ENCODE data around the gene UBALD2. TPM values are rescaled to one million over a fixed set of nuclear protein-coding genes. Genes with fewer than 3 reads are reported as not detected.

The UBALD2 gene
- total and polyA plus RNA-seq, 7 donors: 55.2 to 414 (median 135) TPM

- no peak for TF ChIP-seq CTCF (IDR thresholded peaks at IDR 0.05)
- ATAC-seq (no peak), DNase-seq (no peak)
- Histone ChIP-seq H3K4me3 (no peak overlapping the region), H3K36me3 (ENCODE audit: insufficient read depth in 1 of 2, low read depth in 1 of 2) (no peaks in the 10 kb centered on the region), H3K9me3 (no peaks in the 10 kb centered on the region), H3K27ac (no peak overlapping the region), H3K4me1 (peaks cover 18% of the 10 kb centered on the region), H3K27me3 (ENCODE audit: insufficient read depth in 3 of 3, low read length in 2 of 3) (no peaks in the 10 kb centered on the region)
- 91 to 93% (median 93%) methylated on average over 27 to 31 of the region's 31 CpGs for WGBS, 3 donors
- intact Hi-C loops (cut with DNase I): loop anchor here (2.0 to 5.0 kb wide), 4 partner anchors 19 to 157 kb away; no protein-coding TSS in a partner anchor
Observed at GRCh38 chr17:76277300-76278267, 12.4 kb downstream of the UBALD2 start.

- TF ChIP-seq CTCF (IDR thresholded peaks at IDR 0.05): no peak
- Histone ChIP-seq H3K4me3 (no peak overlapping the region), H3K27ac (no peak overlapping the region), H3K4me1 (peaks cover 16% of the 10 kb centered on the region), H3K36me3 (ENCODE audit: insufficient read depth in 1 of 2, low read depth in 1 of 2) (no peaks in the 10 kb centered on the region), H3K27me3 (ENCODE audit: insufficient read depth in 3 of 3, low read length in 2 of 3) (no peaks in the 10 kb centered on the region), H3K9me3 (no peaks in the 10 kb centered on the region)
- ATAC-seq (no peak), DNase-seq (no peak)
- 83 to 87% (median 87%) methylated on average over 15 to 19 of the region's 19 CpGs for WGBS, 3 donors
- intact Hi-C loops (cut with DNase I): loop anchor here (2.0 to 5.0 kb wide), 3 partner anchors 81 to 158 kb away; no protein-coding TSS in a partner anchor
Observed at GRCh38 chr17:76278268-76278908, 13.2 kb downstream of the UBALD2 start.

- Histone ChIP-seq H3K4me1 (peaks cover 16% of the 10 kb centered on the region), H3K36me3 (ENCODE audit: insufficient read depth in 1 of 2, low read depth in 1 of 2) (no peaks in the 10 kb centered on the region), H3K9me3 (no peaks in the 10 kb centered on the region), H3K27me3 (ENCODE audit: insufficient read depth in 3 of 3, low read length in 2 of 3) (no peaks in the 10 kb centered on the region), H3K4me3 (peak overlapping the region; percentile 36), H3K27ac (peak overlapping the region; percentile 23)
- peak; percentile 74 to 82 (median 74) for ATAC-seq
- DNase-seq: peak; percentile 90 to 95
- TF ChIP-seq CTCF (IDR thresholded peaks at IDR 0.05): peak; percentile 100
- 41 to 52% (median 46%) methylated on average over 28 of the region's 28 CpGs for WGBS, 3 donors
- intact Hi-C loops (cut with DNase I): loop anchor here (1.0 to 5.0 kb wide), 4 partner anchors 82 to 158 kb away; no protein-coding TSS in a partner anchor
Observed at GRCh38 chr17:76278952-76279741, 14.0 kb downstream of the UBALD2 start.

GRCh38 chr17:76279742-76280287 is 14.7 kb downstream of the UBALD2 start:
- no peak overlapping the region for H3K27ac ChIP-seq
- no peaks in the 10 kb centered on the region for H3K36me3 ChIP-seq (ENCODE audit: insufficient read depth in 1 of 2, low read depth in 1 of 2)
- H3K27me3 ChIP-seq (ENCODE audit: insufficient read depth in 3 of 3, low read length in 2 of 3): no peaks in the 10 kb centered on the region
- no peak for ATAC-seq
- no peaks in the 10 kb centered on the region for H3K9me3 ChIP-seq
- no peak overlapping the region for H3K4me3 ChIP-seq
- no peak for TF ChIP-seq CTCF (IDR thresholded peaks at IDR 0.05)
- peaks cover 16% of the 10 kb centered on the region for H3K4me1 ChIP-seq
- DNase-seq: no peak
- 89 to 93% (median 91%) methylated on average over 15 of the region's 15 CpGs for WGBS, 3 donors
- intact Hi-C loops (cut with DNase I): loop anchor here (1.0 to 5.0 kb wide), 4 partner anchors 83 to 159 kb away; no protein-coding TSS in a partner anchor
